Muscle layer of colon (tissue), 2 donors: Measurements from ENCODE around the gene TGDS.
"Not testable (repeated sequence)": the region's sequence is repeated elsewhere in the genome, so short reads cannot be mapped to it uniquely, and the experiment has no call there.

Source experiments
- H3K27ac ChIP-seq: one replicate; pipeline ENCODE4 v1.7.0; 2013; ENCODE audit warnings: low read depth, mild to moderate bottlenecking, low read length, moderate library complexity
- H3K27me3 ChIP-seq, 2 donors: one replicate each; pipeline ENCODE4 v1.7.0; 2013; ENCODE audit warnings: low read length in 2 of 2, mild to moderate bottlenecking in 2 of 2; ENCODE audit not compliant: insufficient read depth in 2 of 2, control insufficient read depth in 1 of 2
- H3K36me3 ChIP-seq: one replicate; pipeline ENCODE4 v1.7.0; 2013; ENCODE audit warnings: mild to moderate bottlenecking, low read length; ENCODE audit not compliant: insufficient read depth
- H3K4me1 ChIP-seq: one replicate; pipeline ENCODE4 v1.7.0; 2013; ENCODE audit warnings: mild to moderate bottlenecking, low read length; ENCODE audit not compliant: insufficient read depth
- H3K4me3 ChIP-seq, 2 donors: one replicate each; pipeline ENCODE4 v1.7.0; 2013; ENCODE audit warnings: low read length in 2 of 2, low read depth in 1 of 2, mild to moderate bottlenecking in 1 of 2, moderate library complexity in 1 of 2
- H3K9ac ChIP-seq: one replicate; pipeline ENCODE4 v1.7.0; 2013; ENCODE audit warnings: low read length
- H3K9me3 ChIP-seq: one replicate; pipeline ENCODE4 v1.7.0; 2013; ENCODE audit warnings: mild to moderate bottlenecking, low read length
- donor health status: abdominal sarcoma.
- donor health status: Adenocarcinoma of cecum.

The TGDS gene

GRCh38 chr13:94526956-94527355 lies 69.0 kb downstream of the TGDS start:
- H3K4me3 ChIP-seq, H3K9me3 ChIP-seq, H3K27ac ChIP-seq, H3K9ac ChIP-seq, H3K36me3 ChIP-seq, H3K27me3 ChIP-seq, H3K4me1 ChIP-seq: not testable (repeated sequence)

- no peaks in the 10 kb centered on the region for H3K27me3 ChIP-seq
- H3K27ac ChIP-seq = no peak overlapping the region
- no peaks in the 10 kb centered on the region for H3K36me3 ChIP-seq
- no peaks in the 10 kb centered on the region for H3K4me1 ChIP-seq
- no peak overlapping the region for H3K9ac ChIP-seq
- no peak overlapping the region for H3K4me3 ChIP-seq
- H3K9me3 ChIP-seq = no peaks in the 10 kb centered on the region
These were observed 70.2 kb downstream of the TGDS start for GRCh38 chr13:94525781-94526180.

- Histone ChIP-seq H3K4me3 (no peak overlapping the region), H3K27me3 (no peaks in the 10 kb centered on the region), H3K4me1 (no peaks in the 10 kb centered on the region), H3K9me3 (no peaks in the 10 kb centered on the region), H3K27ac (no peak overlapping the region), H3K9ac (no peak overlapping the region), H3K36me3 (no peaks in the 10 kb centered on the region)
These were observed 71.5 kb downstream of the TGDS start for GRCh38 chr13:94524407-94524806.
